ENCODE data around the gene YJU2. TPM values are rescaled to one million over a fixed set of nuclear protein-coding genes. Genes with fewer than 3 reads are reported as not detected.
"Not testable (repeated sequence)": the region's sequence is repeated elsewhere in the genome, so short reads cannot be mapped to it uniquely, and the experiment has no call there.

Gene YJU2
- total and polyA plus RNA-seq, 4 donors: 6.5 to 12.7 (median 10.3) TPM

- TF ChIP-seq, protein P1, sequence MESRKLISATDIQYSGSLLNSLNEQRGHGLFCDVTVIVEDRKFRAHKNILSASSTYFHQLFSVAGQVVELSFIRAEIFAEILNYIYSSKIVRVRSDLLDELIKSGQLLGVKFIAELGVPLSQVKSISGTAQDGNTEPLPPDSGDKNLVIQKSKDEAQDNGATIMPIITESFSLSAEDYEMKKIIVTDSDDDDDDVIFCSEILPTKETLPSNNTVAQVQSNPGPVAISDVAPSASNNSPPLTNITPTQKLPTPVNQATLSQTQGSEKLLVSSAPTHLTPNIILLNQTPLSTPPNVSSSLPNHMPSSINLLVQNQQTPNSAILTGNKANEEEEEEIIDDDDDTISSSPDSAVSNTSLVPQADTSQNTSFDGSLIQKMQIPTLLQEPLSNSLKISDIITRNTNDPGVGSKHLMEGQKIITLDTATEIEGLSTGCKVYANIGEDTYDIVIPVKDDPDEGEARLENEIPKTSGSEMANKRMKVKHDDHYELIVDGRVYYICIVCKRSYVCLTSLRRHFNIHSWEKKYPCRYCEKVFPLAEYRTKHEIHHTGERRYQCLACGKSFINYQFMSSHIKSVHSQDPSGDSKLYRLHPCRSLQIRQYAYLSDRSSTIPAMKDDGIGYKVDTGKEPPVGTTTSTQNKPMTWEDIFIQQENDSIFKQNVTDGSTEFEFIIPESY (IDR thresholded peaks at IDR 0.05): no peak
Measured at GRCh38 chr19:4284176-4284958, 37.5 kb downstream of the YJU2 start (continued).

DNA sequence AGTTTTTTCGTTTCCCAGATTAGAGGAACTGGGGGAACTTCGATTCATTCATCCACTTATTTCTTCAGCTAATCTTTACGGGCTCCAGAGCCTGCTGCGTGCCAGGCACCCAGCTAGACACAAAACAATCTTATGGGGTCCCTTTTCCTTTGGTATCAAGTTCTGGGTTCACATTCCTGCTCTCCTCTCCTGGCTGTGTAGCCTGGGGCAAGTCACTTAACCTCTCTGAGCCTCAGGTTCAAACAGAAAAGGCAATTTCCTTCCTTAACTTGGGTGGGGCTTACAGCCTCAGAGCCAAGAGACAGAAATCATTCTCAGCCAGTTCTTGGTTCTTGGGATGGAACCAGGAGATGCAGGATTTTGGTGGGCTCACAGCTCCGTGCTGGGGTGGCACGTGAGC lies 38.1 kb downstream of the YJU2 start:
- Histone ChIP-seq H3K36me3 (ENCODE audit: control insufficient read depth in 4 of 4, insufficient read depth in 3 of 4, low read depth in 1 of 4, low read length in 3 of 4) (no peaks in the 10 kb centered on the region), H3K27me3 (ENCODE audit: control insufficient read depth in 4 of 4, insufficient read depth in 4 of 4, low read length in 3 of 4) (no peaks in the 10 kb centered on the region), H3K4me3 (ENCODE audit: low read depth in 1 of 3, low read length in 3 of 3) (peak overlapping the region; percentile 59 to 89 (median 60)), H3K9ac (ENCODE audit: low read depth in 1 of 2, low read length in 2 of 2) (peak overlapping the region in 1 of 2 donors; percentile 15), H3K4me1 (ENCODE audit: control insufficient read depth in 4 of 4, insufficient read depth in 4 of 4, low read length in 3 of 4) (peaks cover 0 to 18% (median 11%) of the 10 kb centered on the region in 4 donors), H3K27ac (ENCODE audit: low read depth in 1 of 2, low read length in 2 of 2) (peak overlapping the region in 1 of 2 donors; percentile 17), H3K9me3 (ENCODE audit: control insufficient read depth in 4 of 4, low read length in 3 of 4) (no peaks in the 10 kb centered on the region)
- no peak for DNase-seq (ENCODE audit: low spot score)
- no peak for TF ChIP-seq GABPA (IDR thresholded peaks at IDR 0.05 in 1 of 2, conservative IDR thresholded peaks at IDR 0.05 in 1 of 2)
- no peak for TF ChIP-seq YY1 (IDR thresholded peaks at IDR 0.05)
- no peak for TF ChIP-seq JUND (IDR thresholded peaks at IDR 0.05)
- no peak for TF ChIP-seq TAF1 (conservative IDR thresholded peaks at IDR 0.05)
- TF ChIP-seq HNF4A (conservative IDR thresholded peaks at IDR 0.05): no peak
- TF ChIP-seq, protein P1 (IDR thresholded peaks at IDR 0.05): no peak
- TF ChIP-seq SP1 (IDR thresholded peaks at IDR 0.05): no peak
- 49% methylated on average over 6 of the region's 6 CpGs for WGBS

GRCh38 chr19:4286141-4286540 lies 39.3 kb downstream of the YJU2 start:
- WGBS: 92% methylated on average over 4 of the region's 4 CpGs
- not testable (repeated sequence) for H3K9me3 ChIP-seq (ENCODE audit: control insufficient read depth in 4 of 4, low read length in 3 of 4); H3K36me3 ChIP-seq (ENCODE audit: control insufficient read depth in 4 of 4, insufficient read depth in 3 of 4, low read depth in 1 of 4, low read length in 3 of 4); H3K27ac ChIP-seq (ENCODE audit: low read depth in 1 of 2, low read length in 2 of 2); H3K27me3 ChIP-seq (ENCODE audit: control insufficient read depth in 4 of 4, insufficient read depth in 4 of 4, low read length in 3 of 4); H3K4me3 ChIP-seq (ENCODE audit: low read depth in 1 of 3, low read length in 3 of 3); H3K9ac ChIP-seq (ENCODE audit: low read depth in 1 of 2, low read length in 2 of 2); DNase-seq (ENCODE audit: low spot score)
- peaks cover 0 to 15% (median 10%) of the 10 kb centered on the region in 4 donors for H3K4me1 ChIP-seq (ENCODE audit: control insufficient read depth in 4 of 4, insufficient read depth in 4 of 4, low read length in 3 of 4)

DNA sequence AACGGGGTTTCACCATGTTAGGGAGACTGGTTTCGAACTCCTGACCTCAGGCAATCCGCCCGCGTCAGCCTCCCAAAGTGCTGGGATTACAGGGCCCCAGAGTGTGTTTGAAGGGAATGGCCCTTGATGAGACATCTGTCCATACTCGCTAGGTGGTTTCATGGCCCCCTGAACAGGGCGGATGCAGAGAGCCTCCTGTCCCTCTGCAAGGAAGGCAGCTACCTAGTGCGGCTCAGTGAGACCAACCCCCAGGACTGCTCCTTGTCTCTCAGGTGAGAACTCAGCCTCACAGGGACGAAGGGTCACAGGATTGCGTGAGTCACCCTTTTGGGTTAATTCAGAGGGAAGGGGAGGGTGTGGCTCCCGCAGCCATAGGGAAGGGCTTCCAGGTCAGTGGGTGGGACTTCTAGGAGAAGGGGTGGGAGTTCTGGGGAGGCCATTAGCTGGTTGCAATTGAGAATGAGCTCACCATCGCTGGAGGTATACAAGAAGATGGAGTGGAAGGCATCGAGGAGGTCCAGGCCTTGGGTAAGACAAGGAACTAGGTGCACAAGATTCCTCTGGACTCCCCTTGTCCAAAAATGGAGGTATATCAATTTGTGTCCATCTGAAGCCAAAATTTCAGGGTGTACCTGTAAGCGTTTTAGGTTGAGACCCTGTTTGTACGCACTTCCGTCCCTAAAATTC lies 41.4 kb downstream of the YJU2 start:
- Histone ChIP-seq H3K36me3 (ENCODE audit: control insufficient read depth in 4 of 4, insufficient read depth in 3 of 4, low read depth in 1 of 4, low read length in 3 of 4) (no peaks in the 10 kb centered on the region), H3K9me3 (ENCODE audit: control insufficient read depth in 4 of 4, low read length in 3 of 4) (no peaks in the 10 kb centered on the region), H3K27me3 (ENCODE audit: control insufficient read depth in 4 of 4, insufficient read depth in 4 of 4, low read length in 3 of 4) (no peaks in the 10 kb centered on the region), H3K27ac (ENCODE audit: low read depth in 1 of 2, low read length in 2 of 2) (no peak overlapping the region), H3K9ac (ENCODE audit: low read depth in 1 of 2, low read length in 2 of 2) (no peak overlapping the region), H3K4me1 (ENCODE audit: control insufficient read depth in 4 of 4, insufficient read depth in 4 of 4, low read length in 3 of 4) (peaks cover 0 to 15% (median 10%) of the 10 kb centered on the region in 4 donors), H3K4me3 (ENCODE audit: low read depth in 1 of 3, low read length in 3 of 3) (no peak overlapping the region)
- DNase-seq (ENCODE audit: low spot score): no peak
- TF ChIP-seq RAD21 (IDR thresholded peaks at IDR 0.05) (no peak), FOXA2 (IDR thresholded peaks at IDR 0.05) (no peak), HNF4A (conservative IDR thresholded peaks at IDR 0.05) (no peak), TAF1 (conservative IDR thresholded peaks at IDR 0.05) (no peak), EGR1 (IDR thresholded peaks at IDR 0.05; ENCODE audit: low read depth in 2 of 2) (no peak), MAX (IDR thresholded peaks at IDR 0.05) (no peak), ATF3 (IDR thresholded peaks at IDR 0.05) (no peak), HNF4G (IDR thresholded peaks at IDR 0.05) (no peak), SP1 (IDR thresholded peaks at IDR 0.05) (no peak)
- WGBS: 90% methylated on average over 16 of the region's 16 CpGs

Data from liver (tissue), 9 donors.